ENCODE measurements around the gene ZNF628.

The ZNF628 gene

GRCh38 chr19:55465460-55466240 is 10.8 kb upstream of the ZNF628 start:
- TF ChIP-seq, protein P1, sequence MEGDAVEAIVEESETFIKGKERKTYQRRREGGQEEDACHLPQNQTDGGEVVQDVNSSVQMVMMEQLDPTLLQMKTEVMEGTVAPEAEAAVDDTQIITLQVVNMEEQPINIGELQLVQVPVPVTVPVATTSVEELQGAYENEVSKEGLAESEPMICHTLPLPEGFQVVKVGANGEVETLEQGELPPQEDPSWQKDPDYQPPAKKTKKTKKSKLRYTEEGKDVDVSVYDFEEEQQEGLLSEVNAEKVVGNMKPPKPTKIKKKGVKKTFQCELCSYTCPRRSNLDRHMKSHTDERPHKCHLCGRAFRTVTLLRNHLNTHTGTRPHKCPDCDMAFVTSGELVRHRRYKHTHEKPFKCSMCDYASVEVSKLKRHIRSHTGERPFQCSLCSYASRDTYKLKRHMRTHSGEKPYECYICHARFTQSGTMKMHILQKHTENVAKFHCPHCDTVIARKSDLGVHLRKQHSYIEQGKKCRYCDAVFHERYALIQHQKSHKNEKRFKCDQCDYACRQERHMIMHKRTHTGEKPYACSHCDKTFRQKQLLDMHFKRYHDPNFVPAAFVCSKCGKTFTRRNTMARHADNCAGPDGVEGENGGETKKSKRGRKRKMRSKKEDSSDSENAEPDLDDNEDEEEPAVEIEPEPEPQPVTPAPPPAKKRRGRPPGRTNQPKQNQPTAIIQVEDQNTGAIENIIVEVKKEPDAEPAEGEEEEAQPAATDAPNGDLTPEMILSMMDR (IDR thresholded peaks at IDR 0.05; ENCODE audit: extremely low read depth, insufficient read depth, missing control alignments): no peak
- in situ Hi-C loops (cut with MboI; ENCODE audit: low pct_unique_long_range_greater_than_20kb, low sequenced_read_pairs, unreplicated experiment): no loop called here

GRCh38 chr19:55466241-55466614 is 10.2 kb upstream of the ZNF628 start:
- no peak for DNase-seq (ENCODE audit: low spot score)
- TF ChIP-seq, protein P1 (IDR thresholded peaks at IDR 0.05; ENCODE audit: extremely low read depth, insufficient read depth, missing control alignments): no peak
- in situ Hi-C loops (cut with MboI; ENCODE audit: low pct_unique_long_range_greater_than_20kb, low sequenced_read_pairs, unreplicated experiment): no loop called here

More at GRCh38 chr19:55465460-55466240, 10.8 kb upstream of the ZNF628 start:
- no peak for DNase-seq (ENCODE audit: low spot score)

GRCh38 chr19:55467236-55468053 is 9.0 kb upstream of the ZNF628 start:
- in situ Hi-C loops (cut with MboI; ENCODE audit: low pct_unique_long_range_greater_than_20kb, low sequenced_read_pairs, unreplicated experiment): no loop called here
- TF ChIP-seq, protein P1 (IDR thresholded peaks at IDR 0.05; ENCODE audit: extremely low read depth, insufficient read depth, missing control alignments): peak; percentile 96
- peak; percentile 89 for DNase-seq (ENCODE audit: low spot score)

DNA sequence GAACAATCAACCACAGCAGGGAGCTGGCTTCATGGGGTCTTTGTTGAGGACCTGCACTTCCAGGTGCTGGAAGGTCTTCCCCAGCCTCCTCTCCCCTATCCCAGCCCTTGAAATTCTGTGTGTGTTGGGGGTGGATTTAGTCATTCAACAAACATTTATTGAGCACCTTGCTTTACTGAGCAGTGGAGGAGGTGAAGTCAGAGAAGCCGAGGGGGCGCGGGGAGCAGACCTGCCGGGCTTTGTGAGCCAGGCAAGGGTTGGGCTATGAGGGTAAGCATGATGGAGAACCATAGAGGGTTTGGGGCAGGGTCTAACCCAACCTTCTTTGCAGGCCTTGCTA is 8.4 kb upstream of the ZNF628 start:
- TF ChIP-seq, protein P1 (IDR thresholded peaks at IDR 0.05; ENCODE audit: extremely low read depth, insufficient read depth, missing control alignments): no peak
- no peak for DNase-seq (ENCODE audit: low spot score)
- in situ Hi-C loops (cut with MboI; ENCODE audit: low pct_unique_long_range_greater_than_20kb, low sequenced_read_pairs, unreplicated experiment): no loop called here

DNA sequence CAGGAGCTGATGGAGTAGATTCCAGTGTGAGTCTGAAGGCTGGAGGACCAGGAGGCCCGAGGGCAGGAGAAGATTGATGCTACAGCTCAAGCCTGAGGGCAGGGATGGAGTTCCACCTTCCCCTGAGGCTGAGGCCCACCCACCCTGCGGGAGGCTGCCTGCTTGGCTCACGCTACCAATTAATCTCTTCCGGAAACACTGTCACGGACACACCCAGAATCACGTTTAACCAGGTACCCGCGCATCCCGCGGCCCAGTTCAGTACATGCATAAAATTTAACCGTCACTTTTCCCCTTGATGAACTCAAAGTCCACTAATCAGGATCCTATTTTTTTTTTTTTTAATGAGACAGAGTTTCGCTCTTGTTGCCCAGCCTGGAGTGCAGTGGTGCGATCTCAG is 5.2 kb upstream of the ZNF628 start:
- DNase-seq (ENCODE audit: low spot score): no peak
- TF ChIP-seq, protein P1 (IDR thresholded peaks at IDR 0.05; ENCODE audit: extremely low read depth, insufficient read depth, missing control alignments): no peak
- in situ Hi-C loops (cut with MboI; ENCODE audit: low pct_unique_long_range_greater_than_20kb, low sequenced_read_pairs, unreplicated experiment): no loop called here

- in situ Hi-C loops (cut with MboI; ENCODE audit: low pct_unique_long_range_greater_than_20kb, low sequenced_read_pairs, unreplicated experiment): no loop called here
- DNase-seq (ENCODE audit: low spot score): no peak
Measured at GRCh38 chr19:55472463-55472862, 4.0 kb upstream of the ZNF628 start.

More at GRCh38 chr19:55472463-55472862, 4.0 kb upstream of the ZNF628 start:
- TF ChIP-seq, protein P1 (IDR thresholded peaks at IDR 0.05; ENCODE audit: extremely low read depth, insufficient read depth, missing control alignments): no peak
